Glutamatergic neuron (in vitro differentiated cells): ENCODE results near the gene ADCY10. TPM values are rescaled to one million over a fixed set of nuclear protein-coding genes. Genes with fewer than 3 reads are reported as not detected.
"Not testable (repeated sequence)": the region's sequence is repeated elsewhere in the genome, so short reads cannot be mapped to it uniquely, and the experiment has no call there.

Experiments used
- DNase-seq: peaks from one replicate; pipeline ENCODE4 v3.0.0; 2022
- H3K27ac Mint-ChIP-seq: one replicate; pipeline ENCODE4 v1.8.0; 2020; ENCODE audit warnings: mild to moderate bottlenecking, mixed read lengths, inconsistent platforms; ENCODE audit not compliant: unreplicated experiment
- H3K27me3 Mint-ChIP-seq: one replicate; pipeline ENCODE4 v1.8.0; 2020; ENCODE audit warnings: mild to moderate bottlenecking, moderate library complexity, mixed read lengths, inconsistent platforms; ENCODE audit not compliant: unreplicated experiment
- H3K36me3 Mint-ChIP-seq: one replicate; pipeline ENCODE4 v1.8.0; 2020; ENCODE audit warnings: mild to moderate bottlenecking, mixed read lengths, inconsistent platforms; ENCODE audit not compliant: unreplicated experiment
- H3K4me1 Mint-ChIP-seq: one replicate; pipeline ENCODE4 v1.8.0; 2020; ENCODE audit warnings: mild to moderate bottlenecking, low read depth, mixed read lengths, inconsistent platforms; ENCODE audit not compliant: unreplicated experiment
- H3K4me3 Mint-ChIP-seq: one replicate; pipeline ENCODE4 v1.8.0; 2020; ENCODE audit warnings: mild to moderate bottlenecking, mixed read lengths, inconsistent platforms; ENCODE audit not compliant: unreplicated experiment
- H3K9me3 Mint-ChIP-seq: one replicate; pipeline ENCODE4 v1.8.0; 2020; ENCODE audit warnings: mild to moderate bottlenecking, moderate library complexity, mixed read lengths, inconsistent platforms; ENCODE audit not compliant: unreplicated experiment
- total RNA-seq: library from RNA; stranded (reverse); fragmentation: NEBNext Ultra II Directional; extraction: Animal tissue kit (Norgen Biotek cat#: 25700); gene quantifications from one replicate; pipeline ENCODE4 v1.2.1, GENCODE V29; 2021; ENCODE audit not compliant: unreplicated experiment
- TF ChIP-seq, protein P1 (sequence below): fragments of 200-600 bp; sonication (generic); IDR thresholded peaks from one replicate; pipeline ENCODE4 v1.5.0; 2021; ENCODE audit not compliant: partially characterized antibody, unreplicated experiment

The ADCY10 gene
- total RNA-seq, 1 donor from 2014 or later = 0.07 TPM

DNA sequence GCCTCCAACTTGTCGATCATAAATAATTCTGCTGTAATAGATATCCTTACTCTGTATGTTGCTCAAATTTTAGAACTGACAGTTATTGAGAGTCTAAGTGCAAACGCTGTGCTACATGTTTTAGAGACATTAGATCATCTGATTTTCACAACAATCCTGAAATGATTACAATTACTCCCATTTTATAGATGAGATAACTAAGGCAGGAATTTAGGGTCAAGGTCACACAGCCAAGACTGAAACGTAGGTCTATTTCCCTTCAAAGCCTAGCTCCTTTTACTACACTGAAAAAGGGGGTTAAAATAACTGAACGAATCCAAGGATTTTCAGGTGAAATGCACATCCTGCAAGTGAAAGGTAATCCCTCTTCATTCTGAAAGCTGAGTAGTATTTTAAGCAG, 19.9 kb upstream of the ADCY10 start:
- Mint-ChIP-seq H3K36me3 (peaks cover 3% of the 10 kb centered on the region), H3K27ac (peak overlapping the region; percentile 43), H3K4me3 (peak overlapping the region; percentile 23), H3K4me1 (peaks cover 12% of the 10 kb centered on the region), H3K27me3 (peaks cover 14% of the 10 kb centered on the region), H3K9me3 (peaks cover 17% of the 10 kb centered on the region)
- TF ChIP-seq, protein P1, sequence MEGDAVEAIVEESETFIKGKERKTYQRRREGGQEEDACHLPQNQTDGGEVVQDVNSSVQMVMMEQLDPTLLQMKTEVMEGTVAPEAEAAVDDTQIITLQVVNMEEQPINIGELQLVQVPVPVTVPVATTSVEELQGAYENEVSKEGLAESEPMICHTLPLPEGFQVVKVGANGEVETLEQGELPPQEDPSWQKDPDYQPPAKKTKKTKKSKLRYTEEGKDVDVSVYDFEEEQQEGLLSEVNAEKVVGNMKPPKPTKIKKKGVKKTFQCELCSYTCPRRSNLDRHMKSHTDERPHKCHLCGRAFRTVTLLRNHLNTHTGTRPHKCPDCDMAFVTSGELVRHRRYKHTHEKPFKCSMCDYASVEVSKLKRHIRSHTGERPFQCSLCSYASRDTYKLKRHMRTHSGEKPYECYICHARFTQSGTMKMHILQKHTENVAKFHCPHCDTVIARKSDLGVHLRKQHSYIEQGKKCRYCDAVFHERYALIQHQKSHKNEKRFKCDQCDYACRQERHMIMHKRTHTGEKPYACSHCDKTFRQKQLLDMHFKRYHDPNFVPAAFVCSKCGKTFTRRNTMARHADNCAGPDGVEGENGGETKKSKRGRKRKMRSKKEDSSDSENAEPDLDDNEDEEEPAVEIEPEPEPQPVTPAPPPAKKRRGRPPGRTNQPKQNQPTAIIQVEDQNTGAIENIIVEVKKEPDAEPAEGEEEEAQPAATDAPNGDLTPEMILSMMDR = no peak
- no peak for DNase-seq

DNA sequence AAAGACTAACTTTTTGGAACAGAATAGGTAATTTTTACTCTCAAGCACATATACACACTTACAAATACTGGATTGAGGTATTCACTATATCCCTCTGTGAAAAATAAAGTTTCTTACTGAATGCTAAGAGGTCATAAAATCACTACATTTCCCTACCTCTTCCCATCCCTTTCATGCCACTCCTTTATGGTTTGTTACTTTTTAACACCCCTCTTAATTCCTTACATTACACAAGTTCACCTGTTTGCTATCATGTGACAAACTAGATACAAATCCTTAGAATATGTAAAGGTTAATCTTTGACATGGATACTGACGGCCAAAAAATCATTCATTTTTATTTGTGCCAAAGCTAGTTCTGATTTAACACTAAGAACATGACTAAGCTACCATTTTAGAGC, 15.8 kb upstream of the ADCY10 start:
- H3K27ac Mint-ChIP-seq = no peak overlapping the region
- peaks cover 13% of the 10 kb centered on the region for H3K4me1 Mint-ChIP-seq
- no peaks in the 10 kb centered on the region for H3K27me3 Mint-ChIP-seq

DNA sequence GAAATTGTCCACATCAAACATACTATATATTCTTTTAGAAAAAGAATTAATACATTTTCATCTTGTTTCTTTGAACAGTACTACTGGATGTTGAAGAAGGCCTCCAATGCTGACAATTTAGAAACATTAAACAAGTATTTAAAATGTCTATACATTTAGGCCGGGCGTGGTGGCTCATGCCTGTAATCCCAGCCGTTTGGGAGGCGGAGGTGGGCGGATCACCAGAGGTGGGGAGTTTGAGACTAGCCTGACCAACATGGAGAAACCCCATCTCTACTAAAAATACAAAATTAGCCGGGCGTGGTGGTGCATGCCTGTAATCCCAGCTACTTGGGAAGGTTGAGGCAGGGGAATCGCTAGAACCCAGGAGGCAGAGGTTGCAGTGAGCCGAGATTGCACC, 15.0 kb upstream of the ADCY10 start:
- not testable (repeated sequence) for H3K36me3 Mint-ChIP-seq, H3K4me3 Mint-ChIP-seq, DNase-seq, H3K27me3 Mint-ChIP-seq, H3K27ac Mint-ChIP-seq, H3K9me3 Mint-ChIP-seq
- peaks cover 13% of the 10 kb centered on the region for H3K4me1 Mint-ChIP-seq

More for the DNA sequence above, 15.8 kb upstream of the ADCY10 start:
- Mint-ChIP-seq H3K36me3 (no peaks in the 10 kb centered on the region), H3K4me3 (no peak overlapping the region), H3K9me3 (peaks cover under 1% of the 10 kb centered on the region)
- TF ChIP-seq, protein P1 = no peak
- DNase-seq = no peak

DNA sequence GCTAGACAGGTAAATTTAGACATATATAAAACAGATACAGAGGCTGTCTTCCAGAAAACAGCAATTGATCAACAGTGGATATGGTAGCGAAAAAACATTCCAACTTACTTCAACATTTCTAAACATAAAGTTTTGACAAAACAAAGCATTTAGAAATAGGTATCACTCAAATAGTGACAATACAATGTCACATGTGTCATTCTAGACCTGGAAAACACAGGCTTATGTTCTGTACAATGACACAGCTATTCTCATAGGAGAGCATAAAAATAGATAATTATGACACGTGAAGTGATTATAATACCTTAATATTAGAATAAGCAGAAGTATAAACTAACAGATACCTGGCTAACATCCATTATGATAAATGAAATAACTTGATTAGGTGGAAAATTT, 14.5 kb upstream of the ADCY10 start:
- no peak overlapping the region for H3K27ac Mint-ChIP-seq
- no peaks in the 10 kb centered on the region for H3K27me3 Mint-ChIP-seq
- TF ChIP-seq, protein P1 = no peak
- no peak for DNase-seq
- H3K9me3 Mint-ChIP-seq = no peaks in the 10 kb centered on the region
- H3K36me3 Mint-ChIP-seq = no peaks in the 10 kb centered on the region
- no peak overlapping the region for H3K4me3 Mint-ChIP-seq
- H3K4me1 Mint-ChIP-seq = peaks cover 11% of the 10 kb centered on the region

DNA sequence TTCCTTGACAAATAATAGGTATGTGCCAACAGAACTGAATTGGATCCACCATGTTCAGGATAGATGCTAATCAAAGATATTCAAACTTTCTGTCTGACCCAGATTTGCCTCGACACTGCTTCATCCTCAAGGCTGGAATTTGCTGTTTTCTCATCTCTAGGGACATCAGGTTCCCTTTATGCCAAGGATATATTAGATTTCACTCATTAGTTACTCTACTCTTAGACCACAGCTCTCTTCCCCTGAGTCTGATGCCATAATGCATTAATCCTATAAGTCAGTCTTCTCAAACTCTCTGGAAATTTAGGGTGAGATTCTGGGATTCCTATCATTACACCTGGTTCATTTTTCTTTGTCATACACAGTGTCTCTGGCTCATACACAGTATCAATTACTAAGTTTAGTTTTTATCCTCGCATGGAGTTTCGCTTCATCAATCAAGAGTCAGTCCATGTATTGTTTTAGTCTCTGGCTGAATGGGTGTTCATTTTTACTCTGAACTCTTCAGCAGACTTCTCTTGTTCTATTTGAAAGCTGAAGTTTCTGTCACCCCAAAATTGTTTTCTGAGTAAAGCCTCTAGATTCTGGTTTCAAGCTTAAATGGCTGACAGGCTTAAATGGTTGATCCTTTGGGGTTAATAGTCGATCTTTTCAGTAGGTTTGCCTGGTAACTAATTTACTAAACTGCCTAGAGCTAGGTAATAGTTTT, 13.3 kb upstream of the ADCY10 start:
- no peaks in the 10 kb centered on the region for H3K36me3 Mint-ChIP-seq
- peak overlapping the region; percentile 65 for H3K4me3 Mint-ChIP-seq
- H3K27ac Mint-ChIP-seq = peak overlapping the region; percentile 70
- TF ChIP-seq, protein P1 = no peak
- no peaks in the 10 kb centered on the region for H3K9me3 Mint-ChIP-seq
- peaks cover 16% of the 10 kb centered on the region for H3K4me1 Mint-ChIP-seq
- no peaks in the 10 kb centered on the region for H3K27me3 Mint-ChIP-seq
- DNase-seq = no peak
